Measurements from ENCODE around the gene KRT222. TPM values are rescaled to one million over a fixed set of nuclear protein-coding genes. Genes with fewer than 3 reads are reported as not detected.
A peak's percentile ranks its signal among the peaks of the same experiment; 100 is the strongest.

The KRT222 gene
- total RNA-seq, 1 experiment from 2014 or later: not detected

DNA sequence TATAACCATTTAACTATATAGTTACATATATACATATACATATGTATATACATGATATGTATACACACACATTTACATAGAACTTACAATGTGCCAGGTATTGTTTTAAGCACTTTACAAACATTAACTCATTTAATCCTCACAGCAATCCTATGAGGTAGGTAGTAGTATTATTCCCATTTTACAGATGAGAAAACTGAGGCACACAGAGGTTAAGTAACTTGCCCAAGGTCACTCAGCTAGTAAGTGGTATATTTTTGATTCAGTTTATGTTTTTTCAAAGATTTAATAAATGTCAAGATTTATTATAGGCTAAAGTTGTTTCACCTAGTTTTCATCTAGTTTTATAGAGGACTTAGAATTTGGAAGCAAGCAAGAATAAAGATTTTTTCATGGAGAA lies 6.6 kb downstream of the KRT222 start:
- no peak for DNase-seq (ENCODE audit: low read depth)

DNA sequence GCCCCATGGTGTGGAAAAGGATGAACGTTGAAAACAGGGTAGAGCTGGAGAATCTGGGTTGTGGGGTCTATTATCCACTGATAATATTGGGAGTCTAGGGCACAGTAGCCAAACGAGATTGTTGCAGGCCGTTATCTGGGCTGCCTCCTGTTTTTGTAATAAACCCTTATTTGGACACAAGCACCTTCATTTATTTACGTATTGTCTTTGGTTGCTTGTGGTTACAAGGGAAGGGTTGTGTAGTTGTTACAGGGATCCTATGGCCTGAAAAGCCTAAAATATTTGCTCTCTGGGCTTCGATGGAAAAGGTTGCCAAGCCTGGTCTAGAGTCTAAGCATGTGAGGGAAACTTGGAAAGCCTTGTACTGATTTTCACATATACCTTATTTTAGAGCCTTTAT lies 13.0 kb downstream of the KRT222 start:
- DNase-seq (ENCODE audit: low read depth): no peak

DNA sequence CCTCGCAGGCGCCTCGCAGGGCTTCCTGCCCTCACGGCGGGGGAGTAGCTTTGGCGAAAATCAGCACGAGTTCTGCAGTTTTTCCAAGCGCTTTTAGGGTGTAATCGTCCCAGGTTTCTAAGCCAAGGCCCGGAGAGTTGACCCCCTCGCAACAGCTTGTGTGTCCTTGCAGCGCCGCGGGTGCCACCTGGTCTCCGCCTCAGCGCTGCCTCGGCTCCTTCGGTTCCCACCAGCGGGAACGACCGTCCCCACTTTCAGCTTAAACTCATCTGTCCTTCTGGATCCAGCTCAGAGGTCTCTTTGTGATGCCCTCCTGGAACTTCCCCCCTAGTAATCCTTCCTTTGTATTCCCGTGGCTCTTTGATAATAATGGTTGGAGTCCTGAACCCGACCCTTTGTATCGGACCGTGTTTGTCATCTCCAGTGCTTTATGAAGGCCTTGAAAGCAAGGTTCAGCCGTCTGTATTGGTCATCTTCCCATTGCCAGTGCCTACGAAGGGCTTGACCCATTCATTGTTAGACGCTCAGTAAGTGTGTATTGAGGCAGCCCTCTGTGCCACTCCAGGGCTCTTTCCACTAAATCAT lies 16.5 kb downstream of the KRT222 start:
- DNase-seq (ENCODE audit: low read depth): peak; percentile 24

DNA sequence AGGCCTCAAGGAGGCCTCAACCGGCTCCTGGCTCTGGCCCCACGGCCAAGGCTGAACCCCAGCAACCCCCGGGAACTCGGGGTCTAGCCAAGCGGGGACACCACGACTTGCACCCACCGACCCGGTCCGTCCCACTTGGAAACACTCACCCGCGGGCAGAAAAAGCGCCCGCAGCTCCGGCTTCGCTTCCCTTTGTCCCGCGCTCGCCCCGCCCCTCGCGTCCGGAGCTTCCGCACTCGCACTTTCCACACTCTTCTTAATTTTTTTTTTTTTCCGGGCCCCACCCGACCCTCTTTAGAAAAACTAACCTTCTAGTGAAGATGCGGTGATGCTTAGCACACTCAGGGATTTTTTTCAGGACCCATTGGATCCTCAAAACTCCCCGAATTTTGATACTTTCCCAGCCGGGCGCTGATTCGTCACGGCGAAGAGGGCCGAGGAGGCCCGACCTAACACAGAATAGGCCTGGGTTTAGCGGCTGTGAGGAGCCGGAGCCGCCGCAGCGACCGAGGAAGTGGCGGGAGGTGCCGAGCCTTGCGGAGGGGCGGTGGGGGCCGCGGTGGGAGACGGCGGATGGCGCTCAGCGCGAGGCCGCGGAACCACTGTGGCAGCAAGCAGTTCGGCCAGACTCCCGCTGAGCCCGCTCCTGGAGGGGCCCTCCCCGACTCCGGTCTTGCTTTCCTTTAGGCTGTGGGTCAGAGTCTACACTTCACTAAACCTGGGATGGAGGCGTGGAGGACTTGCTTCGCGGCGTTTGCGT lies 17.2 kb downstream of the KRT222 start, which contains the start of gene SMARCE1:
Gene SMARCE1, minus strand, starts transcription at position 195 of the 760 bp plus-strand sequence. CDS start 2,016 bp downstream, outside the sequence.
- peak; percentile 84 for DNase-seq (ENCODE audit: low read depth)

DNA sequence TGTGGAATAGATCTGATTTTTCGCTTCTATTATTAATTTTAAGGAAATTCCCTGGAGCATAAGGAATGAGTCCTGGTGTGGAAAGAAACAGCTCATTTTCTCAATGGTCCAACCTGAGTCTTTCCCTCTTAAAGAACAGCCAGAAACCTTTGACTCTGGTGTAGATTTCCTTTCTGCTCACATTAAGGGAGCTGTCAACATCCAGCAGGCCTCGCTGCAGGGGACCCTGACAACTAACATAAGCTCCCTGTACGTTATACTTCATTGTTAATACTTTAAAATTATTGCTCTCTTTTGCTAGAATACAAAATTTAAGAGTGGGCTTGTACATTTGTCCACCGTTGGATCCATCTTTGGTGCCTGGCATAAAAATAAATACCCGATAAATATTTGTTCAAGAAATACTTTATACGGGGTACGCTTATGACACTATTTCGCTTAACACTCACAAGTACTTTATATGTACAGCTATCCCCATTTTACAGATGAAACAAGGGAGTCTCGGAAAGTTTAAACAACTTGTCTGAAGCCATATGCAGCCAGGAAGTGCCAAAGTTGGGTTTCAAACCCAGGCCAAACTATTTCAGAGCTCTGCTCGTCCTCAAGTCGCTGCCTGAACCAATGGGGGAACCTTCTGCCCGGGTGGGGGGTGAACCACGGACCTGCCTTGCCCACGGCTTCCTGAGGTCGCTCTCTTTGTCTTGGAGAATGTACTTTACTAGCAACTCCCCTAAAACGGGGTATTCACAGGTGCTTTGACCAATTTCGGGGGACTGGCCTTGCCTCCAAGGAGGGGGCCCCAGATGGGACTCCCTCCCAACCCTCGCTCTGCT lies 18.0 kb downstream of the KRT222 start:
- DNase-seq (ENCODE audit: low read depth): peak; percentile 58

DNA sequence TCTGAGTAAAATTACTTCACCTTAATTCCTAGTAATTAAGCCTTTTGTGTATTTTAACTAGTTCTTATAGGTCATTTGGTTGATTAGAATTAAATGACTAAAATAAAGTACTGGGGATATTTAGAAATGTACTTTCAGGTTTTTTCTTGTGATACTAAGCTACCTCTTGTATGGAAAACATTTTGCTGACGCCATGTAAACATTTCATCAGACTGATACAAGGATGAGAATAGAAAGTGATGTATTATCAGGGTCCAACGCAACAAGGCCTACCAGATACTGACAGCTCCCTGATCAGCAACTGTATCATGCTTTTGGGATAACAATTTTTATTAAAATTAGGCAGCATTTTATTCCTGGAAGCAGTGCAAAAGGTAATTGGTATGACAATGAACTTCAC lies 19.0 kb downstream of the KRT222 start:
- DNase-seq (ENCODE audit: low read depth): no peak

DNA sequence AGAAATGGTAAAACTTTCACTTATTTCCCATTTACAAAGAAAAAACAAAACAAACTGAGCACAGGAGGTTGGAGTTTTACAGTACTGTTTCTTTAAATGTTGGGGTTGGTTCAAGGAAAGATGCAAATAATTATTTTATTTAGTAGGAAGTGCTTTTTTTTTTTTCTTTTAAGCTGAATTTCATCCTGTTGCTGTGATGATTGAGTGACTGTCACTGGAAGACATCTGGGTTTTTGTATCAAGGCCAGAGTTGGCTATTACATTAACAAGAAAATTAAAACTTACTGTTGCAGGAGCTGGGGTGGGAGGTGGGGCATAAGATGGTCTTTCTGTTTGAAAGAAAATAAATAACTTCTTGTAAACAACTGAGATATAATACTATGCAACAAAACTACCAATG lies 19.7 kb downstream of the KRT222 start:
- no peak for DNase-seq (ENCODE audit: low read depth)

DNA sequence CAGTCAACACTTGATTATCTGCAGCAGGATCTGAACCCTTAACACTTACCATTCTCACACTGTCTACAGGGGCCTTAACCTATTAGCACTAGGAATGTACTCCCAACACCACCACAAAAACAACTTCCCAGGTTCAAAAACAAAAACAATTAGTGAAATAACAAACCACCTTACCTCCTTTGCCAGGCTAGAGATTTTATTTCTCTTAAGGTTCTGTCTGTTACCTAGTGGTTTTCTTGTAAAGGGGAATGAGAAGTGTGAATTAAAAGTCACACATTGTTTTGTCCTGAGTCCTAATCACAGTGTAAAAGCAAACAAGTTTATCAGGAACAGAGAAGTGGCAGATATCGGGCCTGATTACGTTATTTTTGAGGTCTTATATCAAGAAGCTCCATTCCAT lies 27.0 kb downstream of the KRT222 start:
- no peak for DNase-seq (ENCODE audit: low read depth)

DNA sequence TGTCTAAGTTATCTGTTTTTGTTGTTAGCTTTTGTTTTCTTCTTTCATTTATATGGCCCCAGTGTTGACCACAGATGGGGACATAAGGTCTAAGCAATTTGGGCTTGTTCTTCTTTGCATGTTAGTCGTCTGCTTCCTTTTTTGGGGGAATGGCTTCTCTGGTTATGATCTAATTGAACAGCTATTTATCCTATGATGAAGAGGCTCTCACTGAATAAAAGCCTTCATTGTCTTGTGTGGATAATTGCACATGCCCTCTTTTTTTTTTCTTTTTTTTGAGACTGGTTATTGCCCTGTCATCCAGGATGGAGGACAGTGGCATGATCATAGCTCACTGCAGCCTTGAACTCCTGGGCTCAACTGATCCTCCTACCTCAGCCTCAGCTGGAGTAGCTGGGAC lies 31.1 kb downstream of the KRT222 start:
- no peak for DNase-seq (ENCODE audit: low read depth)

DNA sequence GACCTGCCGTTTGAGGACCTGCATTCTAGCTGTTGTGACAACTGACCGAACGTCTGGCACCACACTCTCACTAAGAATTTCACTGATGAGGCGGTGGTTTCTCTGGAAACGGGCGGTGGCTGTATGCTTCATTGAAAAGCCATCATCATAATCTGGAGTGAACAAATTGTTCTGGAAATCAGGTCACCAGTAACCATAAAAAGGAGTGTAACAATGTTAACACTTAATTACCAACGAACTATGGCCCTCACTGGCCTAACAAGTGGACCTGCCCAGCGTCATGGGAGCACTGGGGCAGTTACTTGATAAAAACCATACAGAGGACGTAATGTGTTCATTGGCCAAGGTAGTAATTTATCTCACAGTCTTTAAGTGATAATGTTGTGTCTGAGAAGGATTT lies 32.8 kb downstream of the KRT222 start:
- DNase-seq (ENCODE audit: low read depth): no peak

DNA sequence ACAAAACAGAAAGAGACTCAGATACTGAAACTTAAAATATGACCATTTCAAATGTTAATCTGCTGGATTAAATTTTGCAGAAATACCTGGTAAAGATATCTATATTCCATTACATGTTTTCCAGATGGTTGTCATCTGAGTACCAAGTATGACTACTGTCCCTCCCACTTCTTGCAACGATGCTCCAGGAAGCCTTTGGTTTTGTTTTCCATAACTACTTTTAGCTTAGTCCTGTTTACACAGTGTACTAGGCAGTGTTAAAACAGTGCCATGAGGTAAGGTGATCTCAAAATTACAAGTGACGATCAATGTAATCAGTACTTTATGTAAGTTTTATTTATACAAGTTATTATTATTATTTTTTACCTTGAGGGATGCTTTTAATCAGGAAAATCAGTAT lies 35.1 kb downstream of the KRT222 start:
- DNase-seq (ENCODE audit: low read depth): no peak

DNA sequence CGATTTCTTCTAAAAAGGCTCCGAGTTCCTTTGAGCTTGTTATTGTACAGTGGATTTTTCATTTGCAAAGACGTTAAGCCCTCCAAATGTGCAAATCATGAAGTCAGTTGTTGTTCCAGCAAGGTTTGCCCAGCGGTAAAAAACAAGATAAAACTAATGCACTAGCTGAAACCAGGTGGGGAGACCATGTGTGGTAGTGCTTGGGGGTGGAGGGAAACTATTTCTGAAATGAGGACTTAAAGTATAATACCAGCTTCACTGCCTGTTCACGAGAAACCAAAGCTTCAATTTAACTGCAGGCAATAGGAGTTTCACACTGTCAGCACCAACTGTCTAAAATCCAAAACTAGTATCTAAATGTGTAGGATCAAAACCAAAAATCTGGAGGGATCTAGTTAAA lies 39.7 kb downstream of the KRT222 start:
- DNase-seq (ENCODE audit: low read depth): no peak

DNA sequence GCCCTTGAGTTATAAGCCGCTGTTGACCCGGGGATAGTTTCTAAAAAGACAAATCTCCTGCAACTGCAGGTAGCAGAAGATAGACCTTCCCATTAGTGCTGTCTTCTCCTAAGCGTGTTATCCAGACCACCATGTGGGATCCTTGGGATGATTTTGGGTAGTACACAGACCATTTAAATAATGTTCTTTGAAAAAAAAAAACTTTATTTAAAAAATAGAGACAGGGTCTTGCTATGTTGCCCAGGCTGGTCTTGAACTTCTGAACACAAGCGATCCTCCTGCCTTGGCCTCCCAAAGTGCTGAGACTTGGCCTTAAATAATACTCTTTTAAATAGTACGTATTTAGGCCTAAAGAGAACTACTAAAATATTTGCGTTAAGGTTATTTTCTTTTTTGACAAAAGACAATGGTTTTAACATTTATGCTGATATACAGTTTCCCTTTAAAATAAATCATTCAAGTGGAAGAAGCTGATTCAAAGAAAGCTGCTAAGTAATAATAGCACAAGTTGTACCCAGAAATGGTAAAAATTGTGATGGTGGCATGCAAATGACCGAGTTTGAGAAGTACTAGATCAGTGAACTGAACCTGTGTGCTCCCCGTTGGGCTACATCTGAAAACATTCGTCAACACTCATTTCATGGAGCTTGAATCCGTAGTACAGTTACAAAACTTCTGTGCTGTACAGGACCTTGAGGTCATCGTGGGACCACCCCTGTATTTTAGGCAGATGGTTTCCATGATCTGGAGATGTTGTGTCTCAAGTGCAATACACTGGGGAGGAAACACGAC lies 41.4 kb downstream of the KRT222 start:
- no peak for DNase-seq (ENCODE audit: low read depth)

DNA sequence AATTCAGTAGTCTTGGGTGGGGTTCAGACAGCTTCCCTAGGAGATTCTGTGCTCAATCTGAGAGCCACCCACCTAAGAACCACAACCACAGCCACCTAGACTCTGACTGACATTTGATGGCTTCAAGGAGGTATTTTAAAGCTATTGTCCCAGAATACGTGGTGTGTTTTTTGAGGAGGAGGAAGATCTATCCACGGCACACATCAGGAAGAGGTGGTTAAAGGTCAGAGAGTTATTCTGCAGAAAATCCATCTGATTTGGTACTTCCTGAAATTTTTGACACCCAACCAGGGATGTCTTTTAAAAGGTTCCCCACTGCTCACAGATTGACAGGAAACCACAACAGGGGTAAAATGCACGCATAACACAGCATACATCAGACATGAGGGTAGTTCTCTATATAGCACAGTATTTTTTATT lies 42.5 kb downstream of the KRT222 start:
- DNase-seq (ENCODE audit: low read depth): no peak

DNA sequence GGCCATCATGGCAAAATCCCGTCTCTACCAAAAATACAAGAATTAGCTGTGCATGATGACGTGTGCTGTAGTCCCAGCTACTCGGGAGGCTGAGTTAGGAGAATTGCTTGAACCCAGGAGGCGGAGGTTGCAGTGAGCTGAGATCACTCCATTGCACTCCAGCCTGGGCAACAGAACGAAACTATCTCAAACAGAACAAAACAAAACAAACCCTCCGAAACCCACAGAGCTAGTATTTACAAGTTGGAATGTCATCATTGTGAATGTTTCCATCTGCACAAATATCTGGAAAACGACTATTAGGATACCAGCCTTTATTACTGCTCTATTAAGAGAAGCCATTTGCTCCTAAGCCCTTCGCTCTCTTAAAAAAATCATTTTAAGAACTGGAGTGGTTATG lies 43.4 kb downstream of the KRT222 start:
- no peak for DNase-seq (ENCODE audit: low read depth)

DNA sequence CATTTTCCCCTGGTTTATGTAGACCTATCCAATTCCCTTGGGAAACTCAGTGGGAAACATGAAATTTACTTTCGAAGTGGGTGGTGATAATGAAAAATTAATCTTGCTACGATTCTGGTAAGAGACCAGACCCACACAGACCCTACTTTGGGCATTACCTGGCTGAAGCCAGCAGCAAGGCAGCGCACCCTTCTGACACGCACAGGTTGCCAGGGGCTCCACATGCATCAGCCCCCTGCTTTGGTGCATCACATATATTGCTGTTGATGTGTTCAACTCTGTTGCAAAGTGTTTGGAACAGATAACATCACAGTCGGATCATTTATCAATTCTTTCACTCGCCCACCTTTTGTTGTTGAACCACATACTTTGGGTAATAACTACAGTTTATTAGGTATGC lies 44.0 kb downstream of the KRT222 start:
- no peak for DNase-seq (ENCODE audit: low read depth)

DNA sequence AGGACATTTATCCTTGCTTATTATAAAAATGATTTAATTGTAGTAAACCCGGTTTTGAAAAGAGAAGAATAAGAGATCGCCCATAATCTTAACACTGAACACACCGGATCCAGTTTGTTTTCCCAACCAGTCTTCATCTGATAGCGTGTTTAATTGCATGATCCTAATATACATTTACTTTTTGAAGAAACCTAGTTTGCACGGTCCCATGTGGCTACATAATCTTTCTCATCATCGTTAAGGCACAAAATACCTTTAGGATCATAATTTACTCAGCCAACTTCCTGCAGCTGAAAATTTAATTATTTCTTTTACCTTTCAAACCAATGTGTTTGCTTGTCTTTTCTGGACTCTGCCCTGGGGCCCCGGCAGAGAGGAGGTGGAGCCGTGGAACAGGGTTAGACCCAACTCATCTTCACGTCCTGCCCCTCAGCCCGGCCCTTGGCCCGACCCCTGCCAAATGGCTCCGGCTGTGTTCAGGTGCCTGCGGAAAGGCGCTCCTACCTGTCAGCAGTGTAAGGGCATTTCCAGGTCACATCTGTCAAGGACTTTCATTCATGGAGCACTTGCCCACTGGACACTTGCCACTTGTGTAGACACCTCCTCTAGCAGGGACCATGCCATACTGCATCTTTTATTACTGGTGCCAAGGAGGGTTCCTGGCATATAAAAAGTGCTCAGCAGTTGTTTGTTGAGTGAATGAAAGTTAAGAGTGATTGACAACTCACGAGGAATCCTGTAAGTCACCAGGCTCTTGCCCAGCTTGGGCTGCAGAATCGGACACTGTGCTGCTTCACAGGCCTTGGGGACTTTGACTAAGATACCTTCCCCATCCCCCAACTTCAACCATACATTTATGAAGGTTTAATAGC lies 46.0 kb downstream of the KRT222 start:
- DNase-seq (ENCODE audit: low read depth): no peak

DNA sequence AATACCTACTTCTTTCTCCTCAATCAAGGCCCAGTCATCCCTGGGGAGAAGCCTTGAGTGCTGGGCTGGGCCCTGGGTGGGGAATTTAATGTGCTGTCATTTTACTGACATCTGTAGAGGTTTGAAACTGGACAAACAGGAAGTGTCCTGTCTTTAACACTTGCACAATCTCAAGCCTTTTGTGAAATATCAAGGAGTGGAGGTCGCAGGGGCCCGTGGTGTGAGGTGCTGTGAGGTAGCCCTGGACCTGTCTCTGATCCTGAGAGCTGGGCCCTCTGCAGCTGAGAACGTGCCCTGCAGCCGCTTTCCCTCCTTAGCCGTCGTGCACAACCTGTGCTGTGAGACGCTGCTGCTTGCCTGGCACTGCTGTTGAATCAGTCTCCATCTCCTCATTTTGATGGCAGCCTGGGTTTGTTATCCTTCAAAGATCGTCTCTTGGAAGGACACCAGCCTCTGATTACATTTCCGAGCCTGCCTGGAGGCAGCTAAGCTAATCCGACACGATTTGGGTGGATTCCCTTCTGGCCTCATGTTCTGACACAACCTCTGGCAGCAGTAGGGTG lies 47.2 kb downstream of the KRT222 start:
- DNase-seq (ENCODE audit: low read depth): no peak

DNA sequence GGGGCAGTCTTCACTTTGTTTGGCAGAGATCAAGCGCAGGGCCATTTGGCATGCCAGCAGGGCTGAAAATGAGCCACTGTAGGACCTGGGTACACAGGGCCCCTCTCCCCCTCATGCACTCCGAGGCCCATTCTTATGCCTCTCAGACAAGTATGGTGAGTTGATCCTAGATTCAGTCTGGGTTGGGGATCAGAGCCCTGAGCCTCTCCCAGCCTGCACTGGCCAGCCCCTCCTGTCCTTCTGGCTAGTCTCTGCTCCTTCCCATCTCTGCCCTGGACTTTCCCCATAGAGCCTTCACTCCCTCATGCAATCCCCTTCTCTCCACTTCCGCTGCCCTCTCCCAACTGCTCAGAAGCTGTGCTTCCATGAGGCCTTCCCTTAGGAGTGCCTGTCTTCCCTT lies 48.4 kb downstream of the KRT222 start:
- DNase-seq (ENCODE audit: low read depth): no peak

DNA sequence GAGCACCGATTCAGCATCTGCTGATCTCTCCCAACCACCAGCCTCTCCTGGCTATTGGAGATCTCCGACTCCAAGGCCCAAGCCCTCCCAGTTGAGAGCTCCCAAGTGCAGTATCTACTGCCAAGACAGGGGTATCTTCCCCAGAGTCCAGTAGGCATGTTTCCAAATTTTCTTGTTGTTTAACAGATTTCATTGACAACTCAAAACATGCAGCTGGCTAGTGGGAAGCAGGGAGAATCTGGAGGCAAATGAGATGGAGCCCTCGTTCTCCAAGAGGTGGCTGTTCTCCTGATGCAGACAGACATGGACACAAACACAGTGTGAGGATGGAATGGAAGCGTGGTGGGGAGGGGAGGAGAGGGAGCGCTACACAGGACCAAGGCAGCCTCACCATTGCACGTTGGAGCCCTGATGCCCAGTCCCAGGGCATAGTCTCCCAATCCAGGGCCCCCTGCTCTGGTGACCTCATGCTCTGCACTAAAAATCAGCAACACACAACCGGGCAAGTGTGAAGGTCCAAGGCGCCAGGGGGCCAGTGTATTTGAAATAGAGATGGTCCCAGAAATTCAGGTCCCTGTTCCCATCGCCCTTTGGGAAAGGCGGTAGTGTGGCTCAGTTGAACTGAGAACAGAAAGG lies 49.0 kb downstream of the KRT222 start:
- DNase-seq (ENCODE audit: low read depth): no peak

Measured in Daoy (cell line).